Suppressor macrophage (primary cell): ENCODE measurements around the gene GNS.

Experiments
- DNase-seq, 4 experiments: peaks; one replicate each; pipeline ENCODE4 v3.0.0-alpha.2; 2020 to 2022

Gene GNS

DNA sequence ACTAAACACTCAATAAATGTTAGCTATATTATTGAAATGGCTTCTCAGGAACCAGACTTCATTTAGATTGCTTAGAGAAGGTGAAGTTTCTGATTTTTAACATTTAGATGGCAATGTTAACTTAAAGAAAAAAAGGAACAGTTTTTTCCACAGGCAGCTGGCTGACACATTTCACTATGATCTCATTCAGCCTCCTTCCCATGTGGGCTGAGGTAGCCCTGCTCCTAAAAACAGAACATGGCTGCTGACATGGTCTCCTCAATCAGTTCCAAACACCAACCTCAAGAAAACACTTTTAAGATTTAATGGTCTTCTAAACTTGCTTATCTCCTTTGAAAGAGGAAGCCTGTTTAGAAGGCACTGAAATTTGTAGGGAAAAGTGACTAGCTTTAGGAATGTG, 23.8 kb downstream of the GNS start:
- peak; percentile 57 to 75 (median 72) for DNase-seq

DNA sequence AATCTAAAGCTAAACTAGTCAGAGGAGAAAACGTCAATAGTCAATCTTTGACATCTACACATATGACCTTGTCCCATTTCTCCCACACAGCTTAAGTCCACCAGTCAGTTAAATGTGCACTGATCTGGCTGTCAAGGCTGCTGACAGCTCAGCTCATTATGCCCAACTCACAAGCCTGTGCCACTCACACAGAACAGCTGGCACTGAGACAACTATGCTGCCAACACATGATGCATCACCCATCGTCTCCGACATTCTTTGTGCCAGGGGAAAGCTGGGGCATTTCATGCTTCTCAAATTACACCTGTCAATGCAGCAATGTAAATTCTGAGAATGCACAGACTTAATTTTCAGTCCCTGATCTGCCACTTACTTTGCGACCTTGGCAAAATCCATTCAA, 25.3 kb downstream of the GNS start:
- no peak for DNase-seq

DNA sequence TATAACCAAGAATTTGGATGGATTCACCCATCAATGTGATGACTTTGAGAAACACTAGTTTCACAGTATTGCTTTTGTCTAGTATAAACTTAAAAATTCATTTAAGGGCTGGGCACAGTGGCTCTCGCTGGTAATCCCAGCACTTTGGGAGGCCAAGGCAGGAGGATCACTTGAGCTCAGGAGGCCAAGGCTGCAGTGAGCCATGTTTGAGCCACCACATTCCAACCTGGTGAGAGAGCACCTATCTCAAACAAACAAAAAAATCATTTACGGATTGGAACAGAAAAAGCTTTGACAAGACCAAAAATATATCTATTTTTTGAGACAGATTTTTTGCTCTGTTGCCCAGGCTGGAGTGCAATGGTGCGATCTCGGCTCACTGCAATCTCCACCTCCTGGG, 27.5 kb downstream of the GNS start:
- DNase-seq, result no peak

DNA sequence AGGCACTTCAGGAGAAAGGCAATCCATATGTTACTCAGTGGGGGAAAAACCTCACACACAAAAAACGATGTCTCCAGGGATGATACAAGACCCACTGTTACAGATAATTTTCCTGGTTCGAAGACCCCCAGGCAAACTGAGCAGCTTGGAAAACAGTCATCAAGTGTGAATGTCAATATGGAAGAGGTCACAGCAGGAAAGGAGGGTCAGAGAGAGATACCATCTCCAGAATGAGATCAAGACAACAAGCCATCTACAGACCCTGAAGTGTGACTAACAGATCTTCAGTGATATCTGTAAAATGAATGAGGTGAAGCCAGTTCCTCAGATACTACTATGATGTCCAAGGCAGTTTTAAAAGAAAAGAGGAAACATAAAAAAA, 28.6 kb downstream of the GNS start:
- DNase-seq, result peak in 1 of 4 experiments; percentile 34

DNA sequence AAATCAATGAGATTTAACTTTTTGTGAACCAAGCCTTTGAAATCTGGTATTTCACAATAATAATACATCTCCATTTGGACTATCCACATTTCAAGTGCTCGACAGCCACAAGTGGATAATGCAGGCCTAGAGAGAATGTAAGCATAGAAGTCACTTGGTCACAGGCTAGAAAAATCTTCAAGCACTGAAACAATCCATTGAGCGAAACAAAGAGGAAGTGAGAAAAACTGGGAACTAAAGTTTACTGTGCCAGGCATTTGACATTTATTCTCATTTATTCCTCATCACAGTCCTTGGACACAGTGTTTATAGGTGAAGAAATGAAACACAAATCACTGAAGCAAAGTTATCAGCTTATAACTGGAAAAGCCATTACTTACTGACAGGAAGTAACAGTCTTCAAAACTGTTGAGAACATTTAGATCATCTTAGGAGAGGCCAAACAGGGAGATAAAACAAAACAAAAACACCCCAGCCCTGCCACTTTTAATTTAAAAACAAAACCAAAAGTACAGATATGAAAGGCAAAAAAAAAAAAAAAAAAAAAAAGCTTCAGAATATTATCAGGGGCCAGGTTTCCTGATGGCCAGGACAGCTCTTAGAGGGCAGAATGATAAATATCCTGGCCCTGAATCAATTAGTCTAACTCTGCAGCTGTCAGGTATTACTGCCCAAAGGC, 29.2 kb downstream of the GNS start:
- peak; percentile 49 to 79 (median 67) for DNase-seq

DNA sequence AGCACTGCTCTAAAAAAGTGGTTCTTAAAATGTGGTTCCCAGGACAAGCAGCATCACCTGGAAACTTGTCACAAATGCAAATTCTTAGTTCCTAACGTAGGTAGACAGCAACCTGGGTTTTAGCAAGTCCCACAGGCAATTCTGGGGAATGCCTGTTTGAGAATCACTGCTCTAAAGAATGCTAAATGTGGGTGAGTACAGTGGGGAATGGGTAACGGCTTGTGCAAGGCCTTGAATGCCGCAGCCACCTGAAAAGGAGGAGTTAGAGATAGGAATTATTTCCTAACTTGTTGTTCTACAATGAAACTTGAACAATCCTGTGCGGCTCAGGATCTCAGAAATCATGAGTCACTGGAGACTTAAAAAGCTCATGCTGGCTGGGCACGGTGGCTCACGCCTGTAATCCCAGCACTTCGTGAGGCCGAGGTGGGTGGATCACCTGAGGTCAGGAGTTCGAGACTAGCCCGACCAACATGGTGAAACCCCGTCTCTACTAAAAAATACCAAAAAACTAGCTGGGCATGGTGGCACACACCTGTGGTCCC, 34.9 kb downstream of the GNS start:
- no peak for DNase-seq

DNA sequence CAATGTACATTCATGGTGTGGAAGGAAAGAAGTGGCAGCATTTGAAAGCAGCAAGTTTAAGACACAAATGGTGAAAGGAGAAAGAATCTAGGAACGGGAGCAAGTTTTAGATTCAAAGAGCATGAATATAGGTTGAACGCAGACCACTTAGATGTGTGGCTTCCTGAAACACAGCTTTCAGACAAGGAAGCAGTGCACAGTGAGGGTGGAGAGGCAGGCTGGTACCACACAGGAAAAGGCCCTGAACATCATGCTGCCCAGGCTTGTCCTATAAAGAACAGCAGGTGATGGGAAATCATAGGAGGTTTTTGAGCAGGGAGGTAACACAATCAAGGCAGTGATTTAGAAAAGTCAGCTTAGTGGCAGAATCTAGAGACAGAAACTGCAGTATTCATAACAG, 35.6 kb downstream of the GNS start:
- DNase-seq, result no peak

DNA sequence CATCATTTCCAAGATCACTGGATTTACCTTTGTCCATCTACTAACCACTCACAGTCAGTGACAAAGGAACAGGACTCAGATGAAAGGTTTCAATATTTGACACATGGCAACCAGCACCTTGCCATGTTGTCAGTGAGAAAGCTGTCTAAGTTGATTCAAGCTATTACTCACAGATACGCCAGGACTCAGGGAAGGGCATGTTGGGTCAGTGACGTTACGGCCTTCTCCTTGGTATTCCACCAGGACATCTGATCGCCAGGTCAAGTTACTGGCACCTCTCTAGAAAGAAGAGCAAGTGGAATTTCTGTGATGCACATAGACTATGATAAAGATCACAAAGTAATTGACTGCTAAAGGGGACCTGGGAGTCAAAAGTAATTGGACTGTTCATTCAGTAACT, 36.4 kb downstream of the GNS start:
- no peak for DNase-seq

DNA sequence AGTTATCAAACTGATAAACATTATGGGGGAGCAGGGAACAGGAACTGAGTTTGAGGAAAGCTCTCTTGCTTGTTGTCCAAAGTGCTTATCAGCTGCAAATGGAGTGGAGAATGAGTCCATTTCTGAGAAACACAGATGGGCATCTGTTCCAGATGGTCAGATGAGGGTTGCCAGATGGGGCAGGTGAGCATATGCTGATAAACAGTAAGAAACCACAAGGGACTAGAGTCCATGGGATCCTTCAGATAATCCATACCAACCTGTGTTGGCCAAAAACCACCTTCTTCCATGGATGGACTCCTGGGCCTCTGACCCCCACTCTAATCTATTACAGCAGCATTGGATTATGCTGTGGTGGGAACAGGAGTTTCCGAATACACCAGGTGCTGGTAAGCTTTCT, 38.3 kb downstream of the GNS start:
- no peak for DNase-seq

DNA sequence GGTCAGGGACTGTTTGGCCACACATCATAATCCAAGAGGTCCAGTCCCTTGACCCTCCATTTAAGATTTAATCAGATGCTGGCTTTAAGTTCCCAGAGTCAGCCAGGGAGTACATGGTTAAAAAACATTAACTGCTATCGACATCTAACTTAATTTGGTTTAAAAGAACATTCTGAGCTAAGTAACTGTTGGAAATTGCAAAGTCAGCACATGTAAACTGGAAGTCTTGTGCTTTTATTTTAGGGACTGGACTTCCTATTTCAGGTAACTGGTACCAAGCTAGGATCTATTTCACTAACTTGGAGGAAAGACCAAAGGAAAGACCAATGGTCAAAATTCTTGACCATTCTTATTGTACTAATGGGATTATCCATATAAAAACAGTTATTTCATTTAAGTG, 40.6 kb downstream of the GNS start:
- DNase-seq, result no peak

DNA sequence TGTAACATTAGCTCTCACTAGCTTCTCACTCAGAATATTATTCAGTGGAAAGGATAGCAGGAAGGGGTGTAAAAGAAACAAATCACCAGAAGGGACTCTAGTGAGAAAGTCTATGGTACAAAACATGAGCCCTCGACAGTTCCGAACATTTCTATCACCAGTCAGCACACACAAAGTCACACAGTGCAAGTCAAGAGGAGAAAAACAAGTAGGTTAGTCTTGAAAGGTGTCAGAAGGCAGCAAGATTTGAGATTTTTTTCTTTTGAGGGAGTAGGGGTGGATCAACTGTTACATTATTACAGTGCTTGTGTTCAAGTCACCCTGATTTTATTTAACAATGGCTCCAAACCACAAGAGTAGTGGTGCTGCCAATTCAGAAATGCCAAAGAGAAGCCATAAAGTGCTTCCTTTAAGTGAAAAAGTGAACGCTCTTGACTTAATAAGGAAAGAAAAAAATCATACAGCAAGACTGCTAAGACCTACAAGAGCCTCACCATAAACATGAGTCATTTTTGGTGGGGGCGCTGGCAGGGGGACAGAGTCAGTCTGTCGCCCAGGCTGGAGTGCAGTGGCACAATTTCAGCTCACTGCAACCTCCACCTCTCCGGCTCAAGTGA, 42.3 kb downstream of the GNS start:
- no peak for DNase-seq

DNA sequence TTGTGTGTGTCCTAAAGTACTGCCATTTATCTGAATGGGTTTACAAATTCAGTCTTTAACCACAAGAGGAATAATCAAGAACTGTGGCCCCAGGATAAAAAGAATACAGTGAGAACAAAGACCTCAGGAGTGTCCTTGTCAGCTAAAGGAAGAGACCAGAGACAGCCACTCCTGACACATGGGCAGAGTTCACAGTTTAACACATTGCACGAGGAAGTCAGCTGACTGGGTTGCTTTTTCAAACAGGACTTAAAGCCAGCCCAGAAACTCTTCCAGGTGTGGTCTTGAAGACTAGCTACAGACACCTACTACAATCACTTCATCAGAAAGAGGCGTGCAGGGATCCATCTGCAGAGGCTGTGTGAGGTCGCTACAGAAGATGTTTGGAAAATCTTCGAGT, 42.8 kb downstream of the GNS start:
- DNase-seq, result no peak

DNA sequence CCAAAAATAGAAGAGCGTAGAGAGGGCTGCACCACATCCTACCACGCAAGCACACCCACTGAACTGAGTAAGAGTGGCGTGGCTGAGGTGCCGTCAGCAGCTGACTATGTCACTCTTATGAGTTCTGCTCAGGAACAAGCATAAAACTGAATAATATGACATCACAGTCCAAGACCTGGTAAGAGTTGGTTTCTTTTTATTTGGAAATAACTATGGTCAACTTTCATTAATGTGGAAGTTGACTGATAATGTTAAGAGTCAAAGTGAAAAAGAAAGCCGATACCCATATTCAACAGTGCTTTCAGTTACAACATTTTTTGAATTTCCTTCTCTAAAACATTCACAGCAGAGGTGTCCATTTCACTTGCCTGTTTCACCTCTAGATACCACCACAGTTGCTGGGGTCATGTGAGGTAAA, 44.6 kb downstream of the GNS start:
- DNase-seq, result peak; percentile 67 to 88 (median 70)

DNA sequence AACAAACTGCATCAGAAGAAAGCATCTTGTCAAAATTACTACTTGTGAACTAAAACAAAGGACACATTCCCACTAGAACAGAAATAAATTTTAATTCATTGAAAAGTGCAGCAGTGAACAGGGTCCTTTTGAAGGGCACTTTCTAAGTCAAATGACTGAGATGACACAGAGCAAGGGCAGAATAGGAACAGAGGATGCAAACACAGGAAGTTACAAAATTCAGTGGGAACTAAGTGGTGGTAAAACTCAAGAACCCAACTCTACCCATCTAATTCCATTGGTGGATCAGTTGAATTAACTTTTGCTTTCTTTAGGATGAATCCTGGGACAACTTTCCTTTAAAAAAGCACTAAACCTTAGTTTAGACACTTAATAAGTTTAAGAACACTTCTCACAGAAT, 45.8 kb downstream of the GNS start:
- DNase-seq, result peak in 3 of 4 experiments; percentile 35 to 69 (median 65)

DNA sequence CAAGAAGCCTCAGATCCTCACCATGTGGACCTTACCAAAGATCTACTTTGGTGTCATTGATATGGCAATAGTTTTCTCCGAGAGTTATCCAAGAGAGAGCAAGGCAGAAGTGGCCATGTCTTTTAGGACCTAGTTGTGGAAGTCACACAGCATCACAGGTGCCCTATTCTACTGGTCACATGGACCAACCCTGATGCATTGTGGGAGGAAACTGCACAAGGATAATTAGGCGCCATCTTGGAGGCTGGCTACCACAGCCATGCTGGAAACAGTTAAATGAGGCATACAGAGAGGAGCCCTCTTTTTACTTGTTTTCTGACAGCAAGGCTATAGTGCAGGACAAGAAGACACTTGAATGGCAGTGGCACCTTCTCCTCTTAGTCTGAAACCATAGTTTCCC, 49.8 kb downstream of the GNS start:
- DNase-seq, result no peak

DNA sequence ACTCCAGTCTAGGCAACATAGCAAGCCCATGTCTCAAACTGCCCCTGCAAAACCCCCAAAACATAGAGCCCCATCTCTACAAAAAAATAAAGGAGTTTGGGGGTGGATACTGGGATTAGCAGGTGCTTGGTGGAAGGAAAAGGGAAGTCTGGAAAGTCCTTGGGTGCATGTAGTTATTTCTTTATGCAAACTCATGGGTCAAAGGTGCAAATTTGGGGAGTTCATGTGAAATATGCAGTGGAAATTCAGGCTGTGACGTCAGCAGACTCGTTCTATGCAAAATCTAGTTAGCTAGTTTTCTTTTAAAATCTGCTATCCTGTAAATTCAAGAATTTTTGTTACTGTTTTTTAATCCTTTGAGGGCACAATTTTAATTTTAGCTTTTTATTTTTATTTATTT, 51.3 kb downstream of the GNS start:
- no peak for DNase-seq

DNA sequence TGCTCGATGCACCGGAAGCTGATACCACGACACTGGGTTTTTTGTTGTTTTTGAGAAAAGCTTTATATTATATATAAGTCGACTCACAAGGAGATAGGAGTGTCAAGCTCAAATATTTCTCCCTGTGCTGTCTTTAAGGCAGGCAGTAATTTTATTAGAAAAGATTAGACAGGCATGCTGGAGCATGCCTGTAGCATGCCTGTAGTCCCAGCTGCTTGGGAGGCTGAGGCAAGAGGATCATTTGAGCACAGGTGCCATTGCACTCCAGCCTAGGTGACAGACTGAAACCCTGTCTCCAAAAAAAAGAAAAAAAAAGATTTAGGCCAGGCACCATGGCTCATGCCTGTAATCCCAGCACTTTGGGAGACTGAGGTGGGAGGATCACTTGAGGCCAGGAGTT, 51.8 kb downstream of the GNS start:
- no peak for DNase-seq

DNA sequence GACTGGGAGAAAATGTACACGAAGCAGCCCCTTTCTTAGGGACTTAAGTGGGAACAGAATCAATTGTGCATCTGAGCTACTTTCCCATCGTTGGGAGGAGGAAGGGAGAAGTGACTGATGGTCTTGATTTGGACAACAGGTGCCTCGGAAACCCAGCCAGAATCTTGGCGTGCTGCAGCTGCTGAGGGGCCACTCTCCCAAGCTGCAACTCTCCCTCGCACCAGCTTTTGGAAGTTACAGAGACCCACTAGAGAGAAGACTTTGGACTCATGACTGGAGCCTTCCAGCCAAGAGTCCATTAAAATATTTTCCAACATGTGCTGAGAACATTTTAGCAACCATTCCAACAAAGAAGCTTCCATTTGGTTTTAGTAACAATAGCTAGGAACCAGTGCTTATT, 52.3 kb downstream of the GNS start:
- DNase-seq, result no peak

DNA sequence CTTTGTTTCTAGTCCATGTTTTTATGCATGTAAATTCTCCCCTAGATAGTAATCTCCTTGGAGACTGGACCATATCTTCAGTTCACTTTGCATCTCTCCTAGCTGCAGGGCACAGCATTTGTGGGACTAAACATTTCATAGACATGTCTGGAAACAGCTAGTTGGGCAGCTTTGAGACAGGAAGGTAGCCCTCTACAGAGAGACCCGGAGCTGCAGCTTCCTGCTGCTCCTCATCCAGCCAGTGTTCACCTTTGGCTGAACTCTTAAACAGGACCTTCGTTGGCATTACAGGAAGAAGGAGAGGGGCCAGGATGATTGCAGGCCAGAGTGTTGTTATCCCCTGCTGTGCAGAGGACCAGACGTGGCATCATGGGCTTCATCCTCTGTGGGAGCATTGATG, 52.9 kb downstream of the GNS start:
- no peak for DNase-seq

DNA sequence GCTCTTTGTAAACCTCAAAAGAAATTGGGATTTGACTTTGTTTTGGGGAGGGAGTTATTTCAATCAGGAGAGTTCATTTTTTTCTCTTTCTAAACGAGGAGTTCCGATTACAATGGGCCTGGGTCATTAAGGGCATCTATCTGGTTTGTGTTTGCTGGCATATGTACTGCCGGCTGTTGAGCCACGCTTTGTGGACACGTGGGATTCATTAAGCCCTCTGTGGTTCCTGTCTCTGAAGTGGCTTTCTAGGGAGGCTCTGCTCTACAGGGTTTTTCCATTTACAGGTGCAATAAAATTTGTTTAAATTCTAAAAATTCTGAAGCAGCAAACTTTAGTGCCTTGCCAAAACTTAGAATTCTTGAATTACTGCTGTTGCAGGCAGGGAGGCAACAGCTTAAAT, 57.9 kb downstream of the GNS start:
- no peak for DNase-seq

DNA sequence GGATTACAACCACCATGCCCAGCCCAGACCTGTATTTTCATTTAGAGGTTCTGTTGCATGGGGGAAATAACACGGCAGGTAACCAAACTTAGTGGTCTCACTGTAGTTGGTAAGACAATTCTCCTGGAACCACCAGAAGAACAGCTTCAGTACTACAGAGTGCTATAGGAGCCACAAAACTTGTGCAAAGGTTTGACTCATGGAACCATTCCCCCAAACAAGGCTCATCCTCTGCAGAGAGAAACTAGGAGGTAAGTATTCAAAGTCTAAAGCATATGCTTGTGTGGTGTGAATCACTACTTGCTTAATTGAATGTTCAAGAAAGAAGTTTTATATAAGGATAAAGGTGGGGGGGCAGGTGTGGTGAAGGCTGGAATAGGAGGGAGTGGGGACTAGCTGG, 58.7 kb downstream of the GNS start:
- DNase-seq, result no peak

DNA sequence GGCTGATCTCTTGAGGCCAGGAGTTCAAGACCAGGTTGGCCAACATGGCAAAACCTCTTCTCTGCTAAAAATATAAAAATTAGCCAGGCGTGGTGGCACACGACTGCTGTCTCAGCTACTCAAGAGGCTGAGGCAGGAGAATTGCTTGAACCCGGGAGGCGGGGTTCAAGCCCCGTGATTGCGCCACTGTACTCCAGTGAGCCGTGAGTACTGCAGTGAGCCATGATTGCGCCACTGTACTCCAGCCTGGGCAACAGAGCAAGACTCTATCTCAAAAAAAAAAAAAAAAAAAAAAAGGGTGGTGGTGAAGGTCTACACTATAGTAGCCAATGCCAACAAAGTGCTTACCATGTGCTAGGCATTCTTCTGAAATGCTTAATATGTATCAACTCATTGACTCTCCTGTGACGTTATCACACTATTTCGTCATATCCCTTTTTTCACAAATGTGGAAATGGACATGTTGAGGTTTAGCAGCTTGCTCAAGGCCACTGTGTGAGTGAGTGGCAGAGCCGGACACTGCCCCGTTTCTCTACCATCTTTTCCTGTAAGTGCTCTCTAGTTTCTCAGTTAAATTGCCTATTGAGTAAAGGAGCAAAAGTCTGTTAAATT, 59.6 kb downstream of the GNS start:
- DNase-seq, result peak; percentile 73 to 94 (median 84)

DNA sequence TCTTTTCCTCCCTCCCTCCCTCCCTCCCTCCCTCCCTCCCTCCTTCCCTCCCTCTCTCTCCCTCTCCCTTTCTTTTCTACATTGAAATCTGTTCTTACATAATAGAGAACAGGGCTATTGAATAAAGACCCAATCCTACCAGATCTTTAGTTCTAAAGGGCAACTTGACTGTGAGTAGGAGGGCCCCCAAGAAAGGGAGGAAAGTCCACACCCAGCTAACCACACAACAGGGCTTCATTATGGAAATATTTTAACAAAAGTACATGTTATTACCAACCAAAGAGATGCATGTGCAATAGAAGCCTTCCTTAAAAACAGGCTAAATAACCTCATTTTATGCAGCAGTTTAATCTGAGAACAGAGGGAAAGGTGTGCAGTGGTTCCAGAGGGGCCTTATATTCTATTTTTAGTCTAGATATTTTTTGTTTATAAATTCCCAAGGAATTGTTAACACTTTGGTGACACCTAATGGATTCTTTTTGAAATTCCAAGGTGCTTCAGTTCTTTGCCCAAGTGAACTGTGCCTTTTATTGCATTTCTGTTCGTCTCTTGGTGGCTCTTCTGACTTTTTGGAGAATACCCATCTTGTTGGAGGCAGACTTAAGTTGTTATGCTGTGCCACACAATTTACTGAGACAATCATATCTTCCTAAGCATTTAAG, 63.0 kb downstream of the GNS start:
- DNase-seq, result peak in 2 of 4 experiments; percentile 19 to 46

DNA sequence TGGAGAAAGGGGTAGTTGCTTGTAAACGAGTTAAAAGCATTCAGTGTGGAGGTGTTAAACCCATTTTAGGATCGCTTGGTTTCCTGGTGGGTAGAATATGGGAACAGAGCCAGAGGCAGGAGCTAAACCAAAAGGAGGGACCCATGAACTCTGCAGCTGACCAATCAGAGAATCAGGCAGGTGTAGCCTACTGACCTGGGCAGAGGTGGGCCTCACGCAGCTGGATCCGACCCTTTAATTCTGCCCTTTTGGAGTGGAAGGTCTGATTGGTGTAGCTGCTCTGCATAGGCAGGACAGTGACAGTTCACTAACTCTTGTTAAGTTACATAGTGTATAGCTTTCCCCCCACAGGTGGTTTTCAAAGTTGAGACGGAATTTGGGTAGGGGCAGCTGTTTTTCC, 63.7 kb downstream of the GNS start:
- DNase-seq, result no peak
